NT2/D1 (cell line): Measurements from ENCODE around the gene CDH13.

Source experiments
- SUZ12 ChIP-seq: IDR thresholded peaks from 2 replicates; pipeline ENCODE4 v1.6.1; 2011; ENCODE audit not compliant: insufficient read length, insufficient read depth; ENCODE audit errors: extremely low read depth
- YY1 ChIP-seq: IDR thresholded peaks from 2 replicates; pipeline ENCODE4 v1.6.1; 2011; ENCODE audit not compliant: insufficient read length, insufficient read depth
- ZNF274 ChIP-seq: IDR thresholded peaks from 2 replicates; pipeline ENCODE4 v1.6.1; 2011; ENCODE audit warnings: mild to moderate bottlenecking, low read depth, low read length

DNA sequence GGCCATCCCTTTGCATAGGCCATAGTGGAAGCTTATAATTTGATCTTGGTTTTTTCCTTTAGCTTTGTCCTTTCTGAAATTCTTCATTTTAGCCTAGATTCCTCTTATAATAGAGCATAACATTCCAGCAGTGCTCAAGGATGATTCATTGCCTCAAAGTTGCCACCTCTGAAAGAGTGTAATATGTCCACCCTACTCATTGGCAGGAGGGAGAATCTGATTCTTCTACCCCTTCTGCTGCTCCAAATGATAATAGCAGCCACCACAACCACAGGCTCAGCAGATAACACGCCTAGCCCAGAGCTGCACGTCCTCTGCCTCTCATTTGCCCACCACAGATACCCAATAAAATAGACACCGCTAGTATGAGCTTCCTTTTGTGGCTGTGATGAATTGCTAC is 843.6 kb downstream of the CDH13 start:
- TF ChIP-seq YY1 (no peak), ZNF274 (no peak), SUZ12 (no peak)
